Fibroblast of lung (primary cell): Measurements from ENCODE around the gene HNRNPH3. TPM values are rescaled to one million over a fixed set of nuclear protein-coding genes. Genes with fewer than 3 reads are reported as not detected.
A peak's percentile ranks its signal among the peaks of the same experiment; 100 is the strongest.

ENCODE experiments used
- DNase-seq, 2 donors: peaks; one replicate each; pipeline versions ENCODE4 v3.0.0 to v3.0.0-alpha.2; 2010; ENCODE audit warnings: low read depth in 2 of 2
- H2AFZ ChIP-seq: 2 replicates; pipeline ENCODE4 v1.5.1; 2012; ENCODE audit warnings: low read length, control low read depth, inconsistent platforms
- H3K27ac ChIP-seq: 2 replicates; pipeline ENCODE4 v1.5.1; 2011; ENCODE audit warnings: low read length, control low read depth; ENCODE audit not compliant: insufficient read depth
- H3K27me3 ChIP-seq: 2 replicates; pipeline ENCODE4 v1.5.1; 2011; ENCODE audit warnings: mild to moderate bottlenecking, low read length; ENCODE audit not compliant: control insufficient read depth, insufficient read depth
- H3K36me3 ChIP-seq: 2 replicates; pipeline ENCODE4 v1.5.1; 2011; ENCODE audit warnings: low read length; ENCODE audit not compliant: control insufficient read depth, insufficient read depth
- H3K4me1 ChIP-seq: 2 replicates; pipeline ENCODE4 v1.5.1; 2011; ENCODE audit warnings: low read length; ENCODE audit not compliant: control insufficient read depth, insufficient read depth; ENCODE audit errors: extremely low read depth
- H3K4me2 ChIP-seq: 2 replicates; pipeline ENCODE4 v1.5.1; 2011; ENCODE audit warnings: low read length, control low read depth; ENCODE audit not compliant: insufficient read depth; ENCODE audit errors: extremely low read depth
- H3K4me3 ChIP-seq, 4 experiments: fragments of 200-600 bp in 1 of 4; sonication (generic) in 1 of 4; replicated peaks in 1 of 4; 2 replicates each; pipeline ENCODE4 v1.5.1; 2011 to 2016; ENCODE audit warnings: low read length in 4 of 4, low read depth in 3 of 4, mild to moderate bottlenecking in 3 of 4, control low read depth in 2 of 4, inconsistent platforms in 1 of 4, mixed read lengths in 1 of 4; ENCODE audit not compliant: insufficient read depth in 1 of 4; ENCODE audit errors: control extremely low read depth in 1 of 4
- H3K79me2 ChIP-seq: 2 replicates; pipeline ENCODE4 v1.5.1; 2012; ENCODE audit warnings: mild to moderate bottlenecking, low read length, inconsistent platforms; ENCODE audit not compliant: control insufficient read depth, insufficient read depth
- H3K9ac ChIP-seq: 2 replicates; pipeline ENCODE4 v1.5.1; 2011; ENCODE audit warnings: mild to moderate bottlenecking, low read length, control low read depth; ENCODE audit not compliant: insufficient read depth
- H3K9me3 ChIP-seq: 2 replicates; pipeline ENCODE4 v1.5.1; 2012; ENCODE audit warnings: low read depth, low read length; ENCODE audit not compliant: control insufficient read depth, insufficient read depth
- H4K20me1 ChIP-seq: 2 replicates; pipeline ENCODE4 v1.5.1; 2011; ENCODE audit warnings: low read length; ENCODE audit not compliant: control insufficient read depth, insufficient read depth; ENCODE audit errors: extremely low read depth
- EZH2 ChIP-seq: IDR thresholded peaks from 2 replicates; pipeline ENCODE4 v1.5.1; 2012; ENCODE audit warnings: low read length, control low read depth, mild to moderate bottlenecking; ENCODE audit errors: missing control alignments
- polyA plus RNA-seq, 2 donors: library from polyadenylated mRNA; depleted of rRNA in 1 of 2; stranded (reverse) in 1 of 2; unstranded in 1 of 2; fragments of >200 nt; gene quantifications; 2 replicates each; pipeline ENCODE4 v1.2.1, GENCODE V29; 2011 to 2012; ENCODE audit warnings: missing spikeins in 1 of 2
- total RNA-seq: library from RNA; depleted of rRNA; stranded (reverse); fragments of >200 nt; gene quantifications from 2 replicates; pipeline ENCODE4 v1.2.1, GENCODE V29; 2014
- TF ChIP-seq, protein P1 (sequence below), 2 donors: IDR thresholded peaks in 1 of 2; conservative IDR thresholded peaks in 1 of 2; 1 replicate in 1 of 2; 2 replicates in 1 of 2; pipeline ENCODE4 v1.5.1; 2011 to 2012; ENCODE audit warnings: low read length in 2 of 2, control low read depth in 1 of 2, inconsistent platforms in 1 of 2, low read depth in 1 of 2, mild to moderate bottlenecking in 1 of 2

The HNRNPH3 gene
- total and polyA plus RNA-seq, 2 donors (not counting 1 experiment from before 2014, with no cell fraction given) = 36.7 to 51.1 TPM

- DNase-seq = no peak
- H2AFZ ChIP-seq = no peak overlapping the region
- H3K4me3 ChIP-seq = peak overlapping the region; percentile 32 to 94 (median 91)
- H3K27me3 ChIP-seq = no peaks in the 10 kb centered on the region
- peaks cover 19% of the 10 kb centered on the region for H4K20me1 ChIP-seq
- peaks cover 5% of the 10 kb centered on the region for H3K36me3 ChIP-seq
- H3K4me1 ChIP-seq = peaks cover 8% of the 10 kb centered on the region
- no peak overlapping the region for H3K27ac ChIP-seq
- peaks cover 99% of the 10 kb centered on the region for H3K79me2 ChIP-seq
- no peak for TF ChIP-seq EZH2
- TF ChIP-seq, protein P1, sequence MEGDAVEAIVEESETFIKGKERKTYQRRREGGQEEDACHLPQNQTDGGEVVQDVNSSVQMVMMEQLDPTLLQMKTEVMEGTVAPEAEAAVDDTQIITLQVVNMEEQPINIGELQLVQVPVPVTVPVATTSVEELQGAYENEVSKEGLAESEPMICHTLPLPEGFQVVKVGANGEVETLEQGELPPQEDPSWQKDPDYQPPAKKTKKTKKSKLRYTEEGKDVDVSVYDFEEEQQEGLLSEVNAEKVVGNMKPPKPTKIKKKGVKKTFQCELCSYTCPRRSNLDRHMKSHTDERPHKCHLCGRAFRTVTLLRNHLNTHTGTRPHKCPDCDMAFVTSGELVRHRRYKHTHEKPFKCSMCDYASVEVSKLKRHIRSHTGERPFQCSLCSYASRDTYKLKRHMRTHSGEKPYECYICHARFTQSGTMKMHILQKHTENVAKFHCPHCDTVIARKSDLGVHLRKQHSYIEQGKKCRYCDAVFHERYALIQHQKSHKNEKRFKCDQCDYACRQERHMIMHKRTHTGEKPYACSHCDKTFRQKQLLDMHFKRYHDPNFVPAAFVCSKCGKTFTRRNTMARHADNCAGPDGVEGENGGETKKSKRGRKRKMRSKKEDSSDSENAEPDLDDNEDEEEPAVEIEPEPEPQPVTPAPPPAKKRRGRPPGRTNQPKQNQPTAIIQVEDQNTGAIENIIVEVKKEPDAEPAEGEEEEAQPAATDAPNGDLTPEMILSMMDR (conservative IDR thresholded peaks at IDR 0.05 in 1 of 2, IDR thresholded peaks at IDR 0.05 in 1 of 2; ENCODE audit: low read depth in 1 of 2, low read length in 2 of 2) = no peak
- H3K4me2 ChIP-seq = peak overlapping the region; percentile 91
- no peaks in the 10 kb centered on the region for H3K9me3 ChIP-seq
- no peak overlapping the region for H3K9ac ChIP-seq
Observed at GRCh38 chr10:68336754-68337351, 5.0 kb downstream of the HNRNPH3 start.

GRCh38 chr10:68340358-68341080 lies 8.7 kb downstream of the HNRNPH3 start:
- H3K27ac ChIP-seq = no peak overlapping the region
- peaks cover 72% of the 10 kb centered on the region for H3K79me2 ChIP-seq
- H3K4me1 ChIP-seq = peaks cover 8% of the 10 kb centered on the region
- peaks cover 18% of the 10 kb centered on the region for H4K20me1 ChIP-seq
- no peak for DNase-seq
- H3K4me2 ChIP-seq = no peak overlapping the region
- TF ChIP-seq EZH2 = no peak
- H3K9me3 ChIP-seq = no peaks in the 10 kb centered on the region
- H3K4me3 ChIP-seq = no peak overlapping the region
- H3K36me3 ChIP-seq = peaks cover 13% of the 10 kb centered on the region
- no peak overlapping the region for H2AFZ ChIP-seq
- no peaks in the 10 kb centered on the region for H3K27me3 ChIP-seq
- no peak overlapping the region for H3K9ac ChIP-seq

DNA sequence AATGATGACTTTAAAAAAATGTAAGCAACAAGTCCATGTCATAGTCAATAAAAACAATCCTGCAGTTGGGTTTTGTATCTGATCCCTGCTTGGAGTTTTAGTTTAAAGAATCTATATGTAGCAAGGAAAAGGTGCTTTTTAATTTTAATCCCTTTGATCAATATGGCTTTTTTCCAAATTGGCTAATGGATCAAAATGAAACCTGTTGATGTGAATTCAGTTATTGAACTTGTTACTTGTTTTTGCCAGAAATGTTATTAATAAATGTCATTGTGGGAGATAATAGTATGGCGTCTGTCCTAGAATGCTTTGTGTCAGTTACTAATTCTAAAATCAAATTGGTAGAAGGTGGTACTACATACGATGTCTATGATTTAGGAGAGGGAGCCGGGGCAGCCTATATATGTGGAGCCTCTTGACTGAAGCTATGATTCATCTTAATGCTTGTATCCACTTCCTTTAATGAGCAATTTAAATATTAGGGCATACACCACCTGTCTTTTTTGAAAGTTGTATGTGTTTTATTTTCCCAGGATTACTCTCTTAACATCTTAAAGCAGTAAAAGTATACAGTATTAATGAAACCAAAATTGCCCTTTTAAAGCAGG lies 11.1 kb downstream of the HNRNPH3 start:
- Histone ChIP-seq H3K4me2 (no peak overlapping the region), H3K4me1 (no peaks in the 10 kb centered on the region), H2AFZ (no peak overlapping the region), H3K36me3 (peaks cover 14% of the 10 kb centered on the region), H4K20me1 (no peaks in the 10 kb centered on the region), H3K27ac (no peak overlapping the region), H3K79me2 (peaks cover 47% of the 10 kb centered on the region), H3K9ac (no peak overlapping the region), H3K9me3 (no peaks in the 10 kb centered on the region), H3K4me3 (no peak overlapping the region), H3K27me3 (no peaks in the 10 kb centered on the region)
- TF ChIP-seq, protein P1 (conservative IDR thresholded peaks at IDR 0.05 in 1 of 2, IDR thresholded peaks at IDR 0.05 in 1 of 2; ENCODE audit: low read depth in 1 of 2, low read length in 2 of 2) = no peak
- TF ChIP-seq EZH2 = no peak
- no peak for DNase-seq
